Epithelial cell of esophagus (primary cell): ENCODE measurements around the gene PMF1.

ENCODE experiments used
- DNase-seq: peaks from one replicate; pipeline ENCODE4 v3.0.0; 2010; ENCODE audit warnings: low read depth
- H3K4me3 ChIP-seq: 2 replicates; pipeline ENCODE4 v1.5.1; 2011; ENCODE audit warnings: mild to moderate bottlenecking, low read length, control low read depth
- CTCF ChIP-seq: IDR thresholded peaks from 2 replicates; pipeline ENCODE4 v1.5.1; 2011; ENCODE audit warnings: low read depth, mild to moderate bottlenecking, low read length, control low read depth, inconsistent platforms; ENCODE audit not compliant: insufficient read depth; ENCODE audit errors: missing control alignments

PMF1 gene

GRCh38 chr1:156246781-156247459, 34.1 kb downstream of the PMF1 start:
- no peak for DNase-seq
- no peak for TF ChIP-seq CTCF
- H3K4me3 ChIP-seq: no peak overlapping the region

- no peak for TF ChIP-seq CTCF
- H3K4me3 ChIP-seq: no peak within 1 kb of the TSS
- no peak for DNase-seq
These were observed 34.9 kb downstream of the PMF1 start, which contains the start of gene PAQR6 for GRCh38 chr1:156247460-156248322. PAQR6 (minus strand) TSS chr1:156248056; CDS start chr1:156246731, 1,325 bp downstream.

DNA sequence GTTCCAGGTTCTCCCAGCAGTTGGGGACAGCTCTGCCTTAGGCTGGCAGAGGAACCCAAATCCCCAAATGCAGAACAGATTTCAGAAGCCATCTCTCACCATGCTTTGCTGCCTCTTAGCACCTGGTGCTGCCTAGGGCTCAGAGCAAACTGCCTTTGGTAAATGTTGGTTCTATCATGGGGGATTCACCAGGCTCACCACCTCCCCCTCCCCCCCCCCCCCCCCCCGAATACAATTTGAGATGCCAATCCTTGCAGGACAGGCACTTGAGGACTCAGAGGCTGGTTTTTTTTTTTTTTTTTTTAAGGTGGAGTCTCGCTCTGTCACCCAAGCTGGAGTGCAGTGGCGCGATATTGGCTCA, 35.5 kb downstream of the PMF1 start:
- no peak for DNase-seq
- no peak for TF ChIP-seq CTCF
- no peak overlapping the region for H3K4me3 ChIP-seq

DNA sequence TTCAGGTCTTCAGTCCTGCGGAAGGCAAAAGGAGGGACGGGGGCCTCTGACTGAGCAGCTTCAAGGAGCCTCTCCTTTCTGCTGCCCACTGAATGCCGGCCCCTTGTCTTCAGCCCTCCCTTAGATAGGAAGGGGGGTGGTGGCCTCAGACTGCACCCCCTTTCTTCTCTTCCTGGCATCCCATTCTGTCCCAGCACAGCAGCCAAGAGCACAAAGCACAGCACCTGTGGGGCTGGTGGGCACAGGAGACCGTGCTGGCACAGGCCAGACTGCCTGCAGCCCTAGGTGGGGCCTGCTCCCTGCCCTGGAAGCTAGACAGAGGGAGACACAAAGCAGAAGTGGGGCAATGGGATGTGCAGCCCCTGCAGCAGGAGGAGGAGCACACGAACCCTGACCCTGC, 36.8 kb downstream of the PMF1 start:
- no peak overlapping the region for H3K4me3 ChIP-seq
- DNase-seq: no peak
- TF ChIP-seq CTCF: no peak

- DNase-seq: no peak
- TF ChIP-seq CTCF: no peak
These were observed 38.7 kb downstream of the PMF1 start for GRCh38 chr1:156251527-156251926.

GRCh38 chr1:156253634-156254033, 40.8 kb downstream of the PMF1 start:
- no peak overlapping the region for H3K4me3 ChIP-seq
- no peak for TF ChIP-seq CTCF
- no peak for DNase-seq

More at GRCh38 chr1:156251527-156251926, 38.7 kb downstream of the PMF1 start:
- no peak overlapping the region for H3K4me3 ChIP-seq
